Mucosa of descending colon (tissue), 3 donors: ENCODE data around the gene EVX1. TPM values are rescaled to one million over a fixed set of nuclear protein-coding genes. Genes with fewer than 3 reads are reported as not detected.

Experiments used
- ATAC-seq: fragments of 200-7000 bp; cut with Tn5 transposase; one replicate; pipeline ENCODE4 v1.9.1; 2020; ENCODE audit warnings: mild to moderate bottlenecking, moderate library complexity
- DNase-seq, 3 donors: peaks; one replicate each; pipeline ENCODE4 v3.0.0-alpha.2; 2020
- H3K36me3 ChIP-seq: fragments of 200-600 bp; one replicate; pipeline ENCODE4 v1.8.0; 2021; ENCODE audit warnings: low read depth, mild to moderate bottlenecking
- H3K4me1 ChIP-seq: fragments of 200-600 bp; one replicate; pipeline ENCODE4 v1.8.0; 2021; ENCODE audit warnings: low read depth, mild to moderate bottlenecking
- H3K4me3 ChIP-seq: fragments of 200-600 bp; one replicate; pipeline ENCODE4 v1.8.0; 2021; ENCODE audit warnings: mild to moderate bottlenecking
- H3K9me3 ChIP-seq: fragments of 200-600 bp; one replicate; pipeline ENCODE4 v1.8.0; 2021; ENCODE audit warnings: mild to moderate bottlenecking
- CTCF ChIP-seq: fragments of 200-600 bp; IDR thresholded peaks from one replicate; pipeline ENCODE4 v1.8.0; 2022; ENCODE audit warnings: antibody characterized with exemption, mild to moderate bottlenecking
- intact Hi-C, 2 donors: fragments of 100-400 bp; cut with DNase I in 1 of 2; cut with micrococcal nuclease in 1 of 2; formaldehyde crosslinking; loops; one replicate each; pipeline versions ENCODE4 v1.11.0 to v1.11.1; 2022; cut with DNase I, micrococcal nuclease
- total RNA-seq, 3 donors: library from RNA; stranded (reverse); fragmentation: NEBNext Ultra II Directional in 2 of 3; extraction: Animal tissue kit (Norgen Biotek cat#: 25700) in 2 of 3; gene quantifications; one replicate each; pipeline versions ENCODE4 v1.2.1 to v1.2.4, GENCODE V29; 2021 to 2023
- donor health status: DM: no; HTN: no; CAD: no; lungs with moderate emphysema.
- donor health status: DM: no; HTN: no; CAD: no.
- donor health status: DM: no; HTN: yes; CAD: no.

EVX1 gene
- total RNA-seq, 3 donors from 2014 or later, result 0.43 to 2.7 TPM; not detected in 1

- Histone ChIP-seq H3K36me3 (no peaks in the 10 kb centered on the region), H3K4me3 (no peak overlapping the region), H3K4me1 (peaks cover 5% of the 10 kb centered on the region), H3K9me3 (no peaks in the 10 kb centered on the region)
- intact Hi-C loops, result no loop called here
- no peak for DNase-seq
- TF ChIP-seq CTCF, result no peak
- ATAC-seq, result no peak
These were observed 22.1 kb upstream of the EVX1 start for GRCh38 chr7:27220440-27220955.

DNA sequence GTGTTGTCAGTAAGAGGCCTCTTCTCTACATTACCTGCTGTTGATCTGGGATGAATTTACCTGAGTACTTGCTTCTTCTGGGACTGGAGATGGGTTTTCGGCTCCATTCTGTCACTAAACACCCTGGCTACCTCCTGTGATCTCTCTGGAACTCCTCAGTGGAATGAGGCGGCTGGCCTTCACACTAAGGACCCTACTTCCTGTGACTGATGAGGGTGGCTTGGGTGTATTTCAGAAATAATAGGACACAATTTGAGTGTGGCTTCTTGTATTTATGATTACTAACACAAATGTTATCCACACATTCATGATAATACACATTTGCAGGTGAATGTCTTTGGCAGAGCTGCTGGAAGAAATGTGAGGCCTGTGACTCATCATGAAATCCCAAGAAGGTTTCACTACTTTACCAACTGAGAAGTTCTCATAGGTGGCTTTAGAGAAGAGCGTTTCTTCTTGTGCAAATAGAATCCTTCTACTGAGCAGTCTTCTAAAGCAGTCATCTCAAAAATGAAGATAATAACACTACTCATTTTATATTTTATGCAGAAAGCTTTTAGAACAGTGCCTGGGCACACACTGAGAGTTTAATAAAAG, 21.3 kb upstream of the EVX1 start:
- H3K9me3 ChIP-seq, result no peaks in the 10 kb centered on the region
- no peaks in the 10 kb centered on the region for H3K36me3 ChIP-seq
- H3K4me1 ChIP-seq, result peaks cover 6% of the 10 kb centered on the region
- ATAC-seq (no peak), DNase-seq (no peak)
- H3K4me3 ChIP-seq, result no peak overlapping the region
- TF ChIP-seq CTCF, result no peak
- intact Hi-C loops, result no loop called here

DNA sequence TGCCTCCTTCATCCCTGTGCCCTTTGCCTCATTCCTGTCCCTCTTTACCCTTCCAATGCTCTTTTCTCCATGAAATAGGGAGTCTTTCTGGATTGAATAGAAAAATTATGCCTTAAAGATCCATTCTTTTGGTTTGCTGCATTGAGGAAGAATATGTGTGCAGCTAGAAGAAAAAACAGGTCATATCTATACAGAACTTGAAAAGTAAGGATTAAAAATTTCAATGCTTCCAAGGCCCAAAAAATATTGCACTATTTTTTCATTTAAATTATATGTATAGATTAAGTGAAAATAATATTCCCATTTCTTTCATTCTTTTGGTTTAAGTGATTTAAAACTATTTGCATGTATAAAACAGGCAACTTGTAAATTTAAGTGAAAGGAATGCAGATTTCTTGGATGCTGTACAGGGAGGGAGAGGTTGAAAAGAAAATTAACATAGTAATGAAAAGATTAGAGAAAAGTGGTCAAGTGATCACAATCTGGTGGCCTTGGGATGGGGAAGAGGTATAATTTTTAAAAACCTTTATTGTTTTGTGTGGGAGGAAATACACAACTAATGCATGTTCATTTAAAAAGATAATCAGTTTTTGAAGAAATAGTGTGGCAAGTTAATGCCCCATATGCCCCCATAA, 18.5 kb upstream of the EVX1 start:
- Histone ChIP-seq H3K9me3 (no peaks in the 10 kb centered on the region), H3K36me3 (no peaks in the 10 kb centered on the region), H3K4me3 (no peak overlapping the region), H3K4me1 (peaks cover 6% of the 10 kb centered on the region)
- intact Hi-C loops, result no loop called here
- no peak for TF ChIP-seq CTCF
- DNase-seq (no peak), ATAC-seq (no peak)

- H3K36me3 ChIP-seq, result no peaks in the 10 kb centered on the region
- H3K4me1 ChIP-seq, result peaks cover 6% of the 10 kb centered on the region
- intact Hi-C loops, result no loop called here
- TF ChIP-seq CTCF, result no peak
- no peaks in the 10 kb centered on the region for H3K9me3 ChIP-seq
- H3K4me3 ChIP-seq, result no peak overlapping the region
- ATAC-seq (peak; percentile 71), DNase-seq (peak in 1 of 3 donors; percentile 70)
These were observed 17.3 kb upstream of the EVX1 start for GRCh38 chr7:27224983-27225934.

DNA sequence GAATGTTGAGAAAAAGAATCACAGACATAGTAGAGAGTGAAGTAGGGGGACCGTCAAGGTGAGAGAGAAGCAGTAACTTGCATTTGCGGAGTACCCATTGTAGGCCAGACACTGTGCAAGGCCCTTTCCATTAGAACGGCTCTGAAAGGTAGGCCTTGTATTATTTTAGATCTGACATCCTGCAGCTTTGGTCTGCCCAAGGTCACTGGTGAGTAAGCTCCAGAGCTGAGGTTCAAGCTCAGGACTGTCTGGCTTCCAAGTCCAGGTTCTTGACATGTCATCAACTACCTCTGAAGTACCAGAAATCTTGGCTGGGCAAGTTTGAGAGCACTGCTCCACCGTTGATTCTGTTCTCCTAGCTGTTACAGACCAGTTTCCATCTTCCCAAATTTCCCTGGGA, 13.2 kb upstream of the EVX1 start:
- peaks cover 6% of the 10 kb centered on the region for H3K4me1 ChIP-seq
- no peak for TF ChIP-seq CTCF
- H3K4me3 ChIP-seq, result no peak overlapping the region
- DNase-seq (no peak), ATAC-seq (no peak)
- no peaks in the 10 kb centered on the region for H3K36me3 ChIP-seq
- intact Hi-C loops, result no loop called here
- H3K9me3 ChIP-seq, result no peaks in the 10 kb centered on the region
